Endothelial cell (in vitro differentiated cells): ENCODE data around the gene STARD3. TPM values are rescaled to one million over a fixed set of nuclear protein-coding genes. Genes with fewer than 3 reads are reported as not detected.

Source experiments
- DNase-seq: peaks from one replicate; pipeline ENCODE4 v3.0.0; 2021; ENCODE audit warnings: low spot score
- H3K27ac Mint-ChIP-seq: one replicate; pipeline ENCODE4 v1.8.0; 2021; ENCODE audit warnings: mixed read lengths, inconsistent platforms; ENCODE audit not compliant: unreplicated experiment
- H3K27me3 Mint-ChIP-seq: one replicate; pipeline ENCODE4 v1.8.0; 2021; ENCODE audit warnings: mild to moderate bottlenecking, moderate library complexity, mixed read lengths, inconsistent platforms; ENCODE audit not compliant: unreplicated experiment
- H3K36me3 Mint-ChIP-seq: one replicate; pipeline ENCODE4 v1.8.0; 2021; ENCODE audit warnings: mild to moderate bottlenecking, low read depth, mixed read lengths, inconsistent platforms; ENCODE audit not compliant: unreplicated experiment
- H3K4me1 Mint-ChIP-seq: one replicate; pipeline ENCODE4 v1.8.0; 2021; ENCODE audit warnings: mild to moderate bottlenecking, mixed read lengths, inconsistent platforms; ENCODE audit not compliant: unreplicated experiment
- H3K4me3 Mint-ChIP-seq: one replicate; pipeline ENCODE4 v1.8.0; 2021; ENCODE audit warnings: mild to moderate bottlenecking, mixed read lengths, inconsistent platforms; ENCODE audit not compliant: unreplicated experiment
- H3K9me3 Mint-ChIP-seq: one replicate; pipeline ENCODE4 v1.8.0; 2021; ENCODE audit warnings: mixed read lengths, inconsistent platforms; ENCODE audit not compliant: unreplicated experiment
- CTCF ChIP-seq: fragments of 200-600 bp; sonication (generic); IDR thresholded peaks from one replicate; pipeline ENCODE4 v1.5.0; 2021; ENCODE audit warnings: antibody characterized with exemption; ENCODE audit not compliant: unreplicated experiment
- total RNA-seq: library from RNA; stranded (reverse); fragmentation: NEBNext Ultra II Directional; extraction: Animal tissue kit (Norgen Biotek cat#: 25700); gene quantifications from one replicate; pipeline ENCODE4 v1.2.1, GENCODE V29; 2021; ENCODE audit not compliant: unreplicated experiment

Gene STARD3
- total RNA-seq, 1 donor from 2014 or later = 77.7 TPM

- H3K9me3 Mint-ChIP-seq = no peaks in the 10 kb centered on the region
- H3K27me3 Mint-ChIP-seq = peaks cover 16% of the 10 kb centered on the region
- H3K27ac Mint-ChIP-seq = no peak overlapping the region
- no peaks in the 10 kb centered on the region for H3K4me1 Mint-ChIP-seq
- H3K36me3 Mint-ChIP-seq = peaks cover 7% of the 10 kb centered on the region
- no peak for TF ChIP-seq CTCF
- no peak overlapping the region for H3K4me3 Mint-ChIP-seq
- no peak for DNase-seq
Observed at GRCh38 chr17:39663340-39663687, 26.4 kb downstream of the STARD3 start.

DNA sequence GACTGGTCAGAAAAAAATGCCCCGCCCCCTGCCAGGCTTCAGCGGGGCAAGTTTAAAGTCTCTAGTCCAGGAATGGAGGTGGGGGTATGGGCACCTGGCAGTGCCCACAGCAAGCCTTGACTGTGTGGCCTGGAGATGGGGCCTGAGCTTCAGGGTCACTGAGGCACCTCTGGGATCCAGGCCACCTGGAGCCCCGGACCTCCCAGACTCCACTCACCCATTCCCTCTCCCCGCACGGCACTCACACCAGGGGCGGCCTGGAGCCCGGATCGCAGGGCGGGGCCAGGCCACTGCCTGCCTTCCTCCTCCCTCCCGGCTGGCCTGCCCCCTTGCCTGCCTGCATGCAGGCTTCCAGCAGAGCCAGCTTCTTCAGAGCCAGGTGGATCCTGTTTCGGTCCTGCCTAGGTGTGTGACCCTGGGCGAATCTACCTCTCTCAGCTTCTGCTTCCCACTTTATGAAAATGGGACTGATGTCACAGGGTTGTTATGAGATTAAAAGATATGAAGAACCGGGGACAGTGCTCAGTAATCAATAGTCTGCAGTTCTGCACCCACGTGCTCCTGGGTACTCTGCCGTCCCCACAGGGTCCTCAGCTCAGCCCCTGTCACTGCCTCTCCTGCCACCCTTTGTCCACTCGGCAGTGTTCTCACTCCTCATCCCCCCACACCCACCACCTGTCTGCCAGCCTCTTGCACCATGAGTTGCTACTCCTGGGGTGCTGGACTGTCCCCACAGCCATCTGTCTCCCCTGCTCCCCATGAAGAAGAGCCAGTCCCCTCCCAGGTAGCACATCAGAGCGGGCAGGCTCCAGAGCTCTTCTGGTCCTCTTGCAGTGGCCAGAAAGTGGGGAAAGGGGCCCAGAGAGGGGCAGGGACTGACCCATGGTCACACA lies 27.0 kb downstream of the STARD3 start:
- peaks cover 4% of the 10 kb centered on the region for H3K4me1 Mint-ChIP-seq
- peaks cover 19% of the 10 kb centered on the region for H3K27me3 Mint-ChIP-seq
- no peak overlapping the region for H3K27ac Mint-ChIP-seq
- H3K4me3 Mint-ChIP-seq = no peak overlapping the region
- no peak for TF ChIP-seq CTCF
- DNase-seq = peak; percentile 33
- no peaks in the 10 kb centered on the region for H3K9me3 Mint-ChIP-seq
- peaks cover 7% of the 10 kb centered on the region for H3K36me3 Mint-ChIP-seq

DNA sequence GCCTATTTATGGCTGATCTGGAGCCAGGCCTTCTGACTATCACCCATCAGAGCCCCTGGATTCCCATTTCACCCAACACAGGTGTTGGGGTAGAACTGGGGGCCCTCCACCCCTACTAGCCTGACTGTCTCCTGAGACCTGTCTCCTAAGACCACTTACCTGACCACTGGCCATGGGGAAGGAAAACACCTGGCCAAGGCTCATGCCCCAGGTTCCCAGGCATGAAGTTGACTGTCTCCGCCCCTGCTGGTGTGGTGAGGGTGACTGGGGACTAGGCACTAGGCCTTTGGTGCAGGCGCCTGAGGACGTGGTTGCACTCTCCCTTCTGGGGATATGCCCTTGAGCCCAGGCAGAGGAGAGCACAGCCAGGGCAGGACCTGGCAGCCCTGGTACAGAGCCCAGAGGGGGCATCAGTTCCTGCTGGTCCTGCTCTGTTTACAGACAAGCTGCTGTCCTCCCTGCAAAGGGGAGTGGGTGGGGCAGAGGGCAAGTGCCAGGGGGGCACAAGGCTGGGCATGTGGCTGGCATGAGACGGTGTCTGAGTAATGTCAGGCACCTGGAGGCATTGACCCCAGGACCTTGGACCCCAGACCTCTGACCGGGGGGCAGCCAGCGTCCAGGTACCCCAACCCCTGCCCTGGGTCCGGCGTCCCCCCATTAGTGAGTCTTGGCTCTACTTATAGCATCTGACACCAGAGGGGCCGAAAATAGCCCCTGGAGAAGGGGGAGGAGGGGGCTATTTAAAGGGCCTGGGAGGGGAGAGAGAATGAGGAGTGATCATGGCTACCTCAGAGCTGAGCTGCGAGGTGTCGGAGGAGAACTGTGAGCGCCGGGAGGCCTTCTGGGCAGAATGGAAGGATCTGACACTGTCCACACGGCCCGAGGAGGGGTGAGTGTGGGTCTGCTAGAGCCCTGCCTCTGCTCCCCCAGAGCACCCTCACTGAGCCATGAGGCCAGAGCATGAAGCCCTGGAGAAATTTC lies 27.9 kb downstream of the STARD3 start, which contains the start of gene TCAP:
Gene TCAP, plus strand, starts transcription at position 769 of the 981 bp plus-strand sequence. Its CDS starts 11 bp downstream, at position 780.
- peaks cover 4% of the 10 kb centered on the region for H3K4me1 Mint-ChIP-seq

DNA sequence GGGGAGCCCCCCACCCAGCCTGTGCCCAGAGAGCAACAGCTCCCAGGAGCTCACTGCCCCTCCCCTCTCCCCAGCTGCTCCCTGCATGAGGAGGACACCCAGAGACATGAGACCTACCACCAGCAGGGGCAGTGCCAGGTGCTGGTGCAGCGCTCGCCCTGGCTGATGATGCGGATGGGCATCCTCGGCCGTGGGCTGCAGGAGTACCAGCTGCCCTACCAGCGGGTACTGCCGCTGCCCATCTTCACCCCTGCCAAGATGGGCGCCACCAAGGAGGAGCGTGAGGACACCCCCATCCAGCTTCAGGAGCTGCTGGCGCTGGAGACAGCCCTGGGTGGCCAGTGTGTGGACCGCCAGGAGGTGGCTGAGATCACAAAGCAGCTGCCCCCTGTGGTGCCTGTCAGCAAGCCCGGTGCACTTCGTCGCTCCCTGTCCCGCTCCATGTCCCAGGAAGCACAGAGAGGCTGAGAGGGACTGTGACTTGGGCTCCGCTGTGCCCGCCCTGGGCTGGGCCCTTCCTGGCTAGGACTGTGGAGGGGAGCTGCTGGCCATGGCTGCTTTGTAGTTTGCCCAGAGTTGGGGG lies 28.8 kb downstream of the STARD3 start:
- no peak overlapping the region for H3K4me3 Mint-ChIP-seq

More for the DNA sequence above, 27.9 kb downstream of the STARD3 start, which contains the start of gene TCAP:
- Mint-ChIP-seq H3K9me3 (no peaks in the 10 kb centered on the region), H3K36me3 (peaks cover 7% of the 10 kb centered on the region), H3K27me3 (peaks cover 24% of the 10 kb centered on the region), H3K27ac (no peak within 1 kb of the TSS), H3K4me3 (no peak within 1 kb of the TSS)
- no peak for DNase-seq
- TF ChIP-seq CTCF = no peak

More for the DNA sequence above, 28.8 kb downstream of the STARD3 start:
- Mint-ChIP-seq H3K27ac (no peak overlapping the region), H3K36me3 (peaks cover 10% of the 10 kb centered on the region), H3K9me3 (no peaks in the 10 kb centered on the region), H3K4me1 (peaks cover 4% of the 10 kb centered on the region), H3K27me3 (peaks cover 24% of the 10 kb centered on the region)
- no peak for TF ChIP-seq CTCF
- DNase-seq = no peak
